HG02981 (cell line): ENCODE measurements around the gene RTN4RL2.

Experiments
- ATAC-seq: cut with Tn5 transposase; IDR thresholded peaks from one replicate; pipeline ENCODE4 v1.9.1; 2021; ENCODE audit warnings: mild to moderate bottlenecking, moderate library complexity; ENCODE audit not compliant: unreplicated experiment

The RTN4RL2 gene

GRCh38 chr11:57523419-57523818 lies 63.1 kb downstream of the RTN4RL2 start:
- no peak for ATAC-seq
